ENCODE measurements around the gene EEF1G. TPM values are rescaled to one million over a fixed set of nuclear protein-coding genes. Genes with fewer than 3 reads are reported as not detected.

EEF1G gene
- total and polyA plus RNA-seq, 2 of the 13 experiments (the other 11 are each of a cell fraction or from before 2014, with no cell fraction given), result 1,787 to 2,144 TPM

GRCh38 chr11:62575156-62575555 is 1.5 kb upstream of the EEF1G start (continued):
- TF ChIP-seq AFF4 (CRISPR knock-in tag; IDR thresholded peaks at IDR 0.05) (no peak), ZIK1 (CRISPR knock-in tag; IDR thresholded peaks at IDR 0.05; ENCODE audit: borderline replicate concordance, low read depth) (0 out of 2 replicates have a peak, but pooled peaks have one; percentile 24), ZC3H13 (CRISPR knock-in tag; IDR thresholded peaks at IDR 0.05) (peak; percentile 73; the same call in 1 of the 2 replicates), AHDC1 (CRISPR knock-in tag; IDR thresholded peaks at IDR 0.05; ENCODE audit: borderline replicate concordance) (no peak), ZNF564 (CRISPR knock-in tag; IDR thresholded peaks at IDR 0.05) (no peak), ZNF484 (CRISPR knock-in tag; IDR thresholded peaks at IDR 0.05; ENCODE audit: borderline replicate concordance, low read depth) (no peak), USF2 (IDR thresholded peaks at IDR 0.05; ENCODE audit: low read depth, low read length) (no peak), USF2 (CRISPR knock-in tag; IDR thresholded peaks at IDR 0.05; ENCODE audit: borderline replicate concordance) (no peak), PAF1 (CRISPR knock-in tag; IDR thresholded peaks at IDR 0.05) (no peak), FOXK2 (IDR thresholded peaks at IDR 0.05) (no peak), NFE2 (CRISPR knock-in tag; IDR thresholded peaks at IDR 0.05) (no peak), CERS6 (CRISPR knock-in tag; IDR thresholded peaks at IDR 0.05) (no peak), ISX (CRISPR knock-in tag; conservative IDR thresholded peaks at IDR 0.05) (no peak), BCLAF1 (IDR thresholded peaks at IDR 0.05) (no peak)

All from HepG2 (cell line).